PC-3 (cell line): ENCODE measurements around the gene SLC35B4.

Source experiments
- CTCF ChIP-seq: fragments of 300-600 bp; sonication (generic); conservative IDR thresholded peaks from 2 replicates; pipeline ENCODE4 v1.5.1; 2017; ENCODE audit warnings: antibody characterized with exemption, low read depth, mild to moderate bottlenecking, low read length
- EZH2 ChIP-seq: fragments of 300-600 bp; sonication (generic); IDR thresholded peaks from one replicate; pipeline ENCODE4 v1.6.1; 2017; ENCODE audit warnings: antibody characterized with exemption, mild to moderate bottlenecking, low read length; ENCODE audit not compliant: unreplicated experiment
- EZH2phosphoT487 ChIP-seq: fragments of 300-600 bp; sonication (generic); IDR thresholded peaks from 2 replicates; pipeline ENCODE4 v1.6.1; 2018; ENCODE audit warnings: mild to moderate bottlenecking, antibody characterized with exemption, low read length, borderline replicate concordance

- no peak for TF ChIP-seq EZH2
- no peak for TF ChIP-seq EZH2phosphoT487
- TF ChIP-seq CTCF, result no peak
Observed at GRCh38 chr7:134262322-134262721, 54.4 kb downstream of the SLC35B4 start.
